DND-41 (cell line): ENCODE data around the gene SDSL.

Experiments used
- ATAC-seq: fragments of 200-7000 bp; cut with Tn5 transposase; 3 replicates; pipeline ENCODE4 v1.9.1; 2021; ENCODE audit warnings: low read depth; ENCODE audit not compliant: insufficient read depth
- DNase-seq: peaks from one replicate; pipeline ENCODE4 v3.0.0-alpha.2; 2020
- H2AFZ ChIP-seq: 2 replicates; pipeline ENCODE4 v1.6.0; 2012; ENCODE audit warnings: low read depth, low read length
- H3K27ac ChIP-seq: 2 replicates; pipeline ENCODE4 v1.5.1; 2012; ENCODE audit warnings: low read length, inconsistent platforms
- H3K27me3 ChIP-seq: fragments of 200-600 bp; sonication (generic); 2 replicates; pipeline ENCODE4 v1.6.0; 2012; ENCODE audit warnings: low read length, mild to moderate bottlenecking, inconsistent platforms; ENCODE audit not compliant: insufficient read depth, poor library complexity
- H3K36me3 ChIP-seq: 2 replicates; pipeline ENCODE4 v1.5.1; 2012; ENCODE audit warnings: low read length, inconsistent platforms; ENCODE audit not compliant: insufficient read depth
- H3K4me1 ChIP-seq: 2 replicates; pipeline ENCODE4 v1.5.1; 2012; ENCODE audit warnings: mild to moderate bottlenecking, low read length; ENCODE audit not compliant: insufficient read depth
- H3K4me2 ChIP-seq: 2 replicates; pipeline ENCODE4 v1.6.0; 2012; ENCODE audit warnings: mild to moderate bottlenecking, moderate library complexity, low read length, inconsistent platforms; ENCODE audit not compliant: insufficient read depth
- H3K4me3 ChIP-seq, 2 experiments: fragments of 200-600 bp in 1 of 2; shearing (Covaris generic) in 1 of 2; 2 replicates each; pipeline ENCODE4 v1.5.1; 2012 to 2016; ENCODE audit warnings: inconsistent platforms in 2 of 2, low read length in 2 of 2, mild to moderate bottlenecking in 2 of 2, low read depth in 1 of 2, moderate library complexity in 1 of 2
- H3K79me2 ChIP-seq: 2 replicates; pipeline ENCODE4 v1.6.0; 2012; ENCODE audit warnings: low read length, inconsistent platforms; ENCODE audit not compliant: insufficient read depth
- H3K9ac ChIP-seq: 2 replicates; pipeline ENCODE4 v1.6.0; 2012; ENCODE audit warnings: low read depth, mild to moderate bottlenecking, inconsistent platforms, low read length, moderate library complexity
- H3K9me3 ChIP-seq: 2 replicates; pipeline ENCODE4 v1.5.1; 2012; ENCODE audit warnings: low read length, moderate library complexity, mild to moderate bottlenecking, inconsistent platforms; ENCODE audit not compliant: insufficient read depth, severe bottlenecking
- H4K20me1 ChIP-seq: 2 replicates; pipeline ENCODE4 v1.6.0; 2012; ENCODE audit warnings: low read length; ENCODE audit not compliant: insufficient read depth
- EZH2 ChIP-seq: IDR thresholded peaks from 3 replicates; pipeline ENCODE4 v1.6.1; 2012; ENCODE audit warnings: borderline replicate concordance, low read depth, mild to moderate bottlenecking, moderate library complexity, low read length, inconsistent platforms; ENCODE audit not compliant: severe bottlenecking
- TF ChIP-seq, protein P1 (sequence below): IDR thresholded peaks from 2 replicates; pipeline ENCODE4 v1.5.1; 2012; ENCODE audit warnings: borderline replicate concordance, low read length, moderate library complexity, mild to moderate bottlenecking; ENCODE audit not compliant: poor library complexity, severe bottlenecking; ENCODE audit errors: extremely low read depth

SDSL gene

DNA sequence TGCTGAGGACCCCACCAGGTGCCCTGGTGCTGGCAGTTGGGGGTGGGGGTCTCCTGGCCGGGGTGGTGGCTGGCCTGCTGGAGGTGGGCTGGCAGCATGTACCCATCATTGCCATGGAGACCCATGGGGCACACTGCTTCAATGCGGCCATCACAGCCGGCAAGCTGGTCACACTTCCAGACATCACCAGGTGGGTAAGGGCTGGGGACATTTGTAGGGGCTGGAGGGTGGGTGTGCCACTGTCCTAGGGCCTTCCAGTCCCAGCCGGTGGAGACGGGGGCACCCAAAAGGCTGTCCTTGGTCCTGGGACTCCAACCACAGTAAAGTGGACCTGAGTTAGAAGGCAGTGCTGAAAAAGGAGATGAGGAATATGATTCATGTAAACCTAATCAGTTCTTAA, 13.2 kb downstream of the SDSL start:
- no peak for DNase-seq
- Histone ChIP-seq H3K4me1 (no peaks in the 10 kb centered on the region), H3K9ac (no peak overlapping the region), H3K36me3 (no peaks in the 10 kb centered on the region), H3K27ac (no peak overlapping the region), H3K4me3 (no peak overlapping the region), H3K27me3 (no peaks in the 10 kb centered on the region), H3K79me2 (no peaks in the 10 kb centered on the region), H4K20me1 (no peaks in the 10 kb centered on the region), H3K4me2 (no peak overlapping the region), H2AFZ (no peak overlapping the region), H3K9me3 (no peaks in the 10 kb centered on the region)
- ATAC-seq, result no peak
- TF ChIP-seq, protein P1, sequence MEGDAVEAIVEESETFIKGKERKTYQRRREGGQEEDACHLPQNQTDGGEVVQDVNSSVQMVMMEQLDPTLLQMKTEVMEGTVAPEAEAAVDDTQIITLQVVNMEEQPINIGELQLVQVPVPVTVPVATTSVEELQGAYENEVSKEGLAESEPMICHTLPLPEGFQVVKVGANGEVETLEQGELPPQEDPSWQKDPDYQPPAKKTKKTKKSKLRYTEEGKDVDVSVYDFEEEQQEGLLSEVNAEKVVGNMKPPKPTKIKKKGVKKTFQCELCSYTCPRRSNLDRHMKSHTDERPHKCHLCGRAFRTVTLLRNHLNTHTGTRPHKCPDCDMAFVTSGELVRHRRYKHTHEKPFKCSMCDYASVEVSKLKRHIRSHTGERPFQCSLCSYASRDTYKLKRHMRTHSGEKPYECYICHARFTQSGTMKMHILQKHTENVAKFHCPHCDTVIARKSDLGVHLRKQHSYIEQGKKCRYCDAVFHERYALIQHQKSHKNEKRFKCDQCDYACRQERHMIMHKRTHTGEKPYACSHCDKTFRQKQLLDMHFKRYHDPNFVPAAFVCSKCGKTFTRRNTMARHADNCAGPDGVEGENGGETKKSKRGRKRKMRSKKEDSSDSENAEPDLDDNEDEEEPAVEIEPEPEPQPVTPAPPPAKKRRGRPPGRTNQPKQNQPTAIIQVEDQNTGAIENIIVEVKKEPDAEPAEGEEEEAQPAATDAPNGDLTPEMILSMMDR, result no peak
- no peak for TF ChIP-seq EZH2

DNA sequence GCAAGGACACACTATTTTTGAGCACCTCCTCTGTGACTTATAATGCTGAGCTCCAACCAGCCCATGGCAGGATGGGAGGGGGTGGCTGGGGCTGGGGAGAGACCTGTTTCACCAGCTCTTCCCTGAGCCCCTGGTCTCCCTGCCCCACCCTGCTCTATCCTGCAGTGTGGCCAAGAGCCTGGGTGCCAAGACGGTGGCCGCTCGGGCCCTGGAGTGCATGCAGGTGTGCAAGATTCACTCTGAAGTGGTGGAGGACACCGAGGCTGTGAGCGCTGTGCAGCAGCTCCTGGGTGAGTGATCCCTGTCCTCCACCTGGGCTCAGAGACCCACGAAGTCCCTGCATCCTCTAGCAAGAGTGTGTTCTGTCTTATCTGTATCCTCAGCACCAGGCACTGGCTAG, 14.4 kb downstream of the SDSL start:
- no peak overlapping the region for H3K27ac ChIP-seq
- H3K9me3 ChIP-seq, result no peaks in the 10 kb centered on the region
- H3K9ac ChIP-seq, result no peak overlapping the region
- H2AFZ ChIP-seq, result no peak overlapping the region
- no peak overlapping the region for H3K4me2 ChIP-seq
- H3K36me3 ChIP-seq, result no peaks in the 10 kb centered on the region
- H3K4me3 ChIP-seq, result no peak overlapping the region
- no peaks in the 10 kb centered on the region for H3K27me3 ChIP-seq
- ATAC-seq (no peak), DNase-seq (no peak)
- no peaks in the 10 kb centered on the region for H3K79me2 ChIP-seq
- H4K20me1 ChIP-seq, result no peaks in the 10 kb centered on the region
- H3K4me1 ChIP-seq, result no peaks in the 10 kb centered on the region
- no peak for TF ChIP-seq EZH2
- TF ChIP-seq, protein P1, result no peak

DNA sequence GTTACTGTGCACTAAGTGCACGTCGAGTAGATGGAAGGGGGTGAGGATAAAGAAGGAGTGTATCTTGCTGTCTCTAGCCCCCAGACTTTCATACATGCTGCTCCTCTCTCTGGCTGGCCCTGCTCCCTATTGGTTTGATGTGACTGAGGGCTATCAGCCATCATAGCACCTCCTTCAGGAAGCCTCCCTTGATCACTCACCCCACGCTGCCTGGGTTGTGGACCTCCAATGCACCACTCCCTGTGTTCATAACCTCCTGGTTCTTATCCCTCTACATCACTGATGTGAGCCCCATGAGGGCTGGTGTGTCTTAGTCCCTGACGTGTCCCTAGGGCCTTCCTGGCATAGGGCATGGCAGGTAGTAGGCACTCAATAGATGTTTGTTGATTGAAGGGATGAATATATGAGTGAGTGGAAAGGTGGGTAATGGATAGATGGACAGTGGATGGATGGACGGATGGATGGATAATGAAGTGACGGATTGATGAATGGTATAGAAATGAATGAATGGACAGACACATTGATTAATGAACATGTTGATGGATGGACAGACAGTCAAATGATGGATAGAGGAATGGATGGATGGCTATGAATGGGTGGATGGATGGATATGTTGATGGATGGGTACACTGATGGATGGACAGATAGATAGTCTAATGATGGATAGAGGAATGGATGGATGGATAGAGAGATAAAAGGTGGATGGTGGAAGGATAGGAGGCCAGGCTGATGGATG, 15.0 kb downstream of the SDSL start:
- no peak overlapping the region for H3K4me2 ChIP-seq
- no peak overlapping the region for H2AFZ ChIP-seq
- H4K20me1 ChIP-seq, result no peaks in the 10 kb centered on the region
- no peak overlapping the region for H3K9ac ChIP-seq
- no peak overlapping the region for H3K4me3 ChIP-seq
- no peak for TF ChIP-seq EZH2
- TF ChIP-seq, protein P1, result no peak
- no peaks in the 10 kb centered on the region for H3K79me2 ChIP-seq
- H3K27me3 ChIP-seq, result no peaks in the 10 kb centered on the region
- DNase-seq (no peak), ATAC-seq (no peak)
- no peak overlapping the region for H3K27ac ChIP-seq
- no peaks in the 10 kb centered on the region for H3K36me3 ChIP-seq
- H3K4me1 ChIP-seq, result no peaks in the 10 kb centered on the region
- H3K9me3 ChIP-seq, result no peaks in the 10 kb centered on the region
